Measurements from ENCODE around the gene SSH3.

DNA sequence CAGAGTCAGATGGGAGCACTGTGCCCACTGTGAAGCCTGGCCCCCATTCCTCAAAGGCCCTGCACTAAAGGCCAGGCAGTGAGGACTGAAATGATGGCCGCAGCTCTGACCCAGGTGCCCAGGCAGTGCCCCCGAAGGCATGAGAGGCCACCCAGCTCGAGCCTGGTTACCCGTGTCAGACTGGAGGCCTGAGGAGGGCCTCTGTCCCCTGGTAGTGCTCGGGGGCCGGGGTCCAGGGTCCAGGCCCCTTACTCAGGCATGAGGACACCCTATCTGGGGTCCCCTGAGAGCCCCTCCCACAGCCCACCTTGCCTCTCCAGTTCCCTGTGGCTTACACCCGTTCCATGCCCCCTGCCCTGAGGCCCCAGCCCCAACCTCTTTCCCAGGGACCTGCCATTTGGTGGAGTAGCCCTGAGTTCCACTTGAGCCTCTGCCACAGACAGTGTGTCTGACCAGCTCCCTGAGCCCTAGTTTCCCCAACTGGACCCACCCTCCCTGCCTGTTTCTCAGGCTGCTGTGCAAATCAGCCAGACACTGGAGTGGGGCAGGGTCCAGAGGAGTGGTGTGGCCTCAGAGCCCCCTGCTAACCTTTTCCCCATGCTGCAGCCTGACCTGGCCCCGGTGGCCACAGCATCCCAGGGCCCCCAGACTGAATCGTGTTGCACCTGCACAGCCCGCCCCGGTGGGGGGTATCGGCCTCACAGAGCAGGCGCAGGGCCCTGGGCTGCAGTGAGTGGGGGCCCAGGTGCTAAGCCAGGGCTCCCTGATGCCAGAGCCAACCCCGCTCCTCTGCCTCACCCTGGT lies 25.0 kb upstream of the SSH3 start:
- TF ChIP-seq SMC3 (conservative IDR thresholded peaks at IDR 0.05; ENCODE audit: poor library complexity): no peak
- TF ChIP-seq CTCF (IDR thresholded peaks at IDR 0.05; ENCODE audit: poor library complexity, severe bottlenecking): no peak
- no peak for TF ChIP-seq RAD21 (conservative IDR thresholded peaks at IDR 0.05)
- TF ChIP-seq EZH2 (IDR thresholded peaks at IDR 0.05; ENCODE audit: borderline replicate concordance, insufficient read depth, low read length, poor library complexity, severe bottlenecking): no peak

Measured in neural cell (in vitro differentiated cells).